Measurements from ENCODE around the gene MAP3K12. TPM values are rescaled to one million over a fixed set of nuclear protein-coding genes. Genes with fewer than 3 reads are reported as not detected.
"Not testable (repeated sequence)": the region's sequence is repeated elsewhere in the genome, so short reads cannot be mapped to it uniquely, and the experiment has no call there.

Gene MAP3K12, protein sequence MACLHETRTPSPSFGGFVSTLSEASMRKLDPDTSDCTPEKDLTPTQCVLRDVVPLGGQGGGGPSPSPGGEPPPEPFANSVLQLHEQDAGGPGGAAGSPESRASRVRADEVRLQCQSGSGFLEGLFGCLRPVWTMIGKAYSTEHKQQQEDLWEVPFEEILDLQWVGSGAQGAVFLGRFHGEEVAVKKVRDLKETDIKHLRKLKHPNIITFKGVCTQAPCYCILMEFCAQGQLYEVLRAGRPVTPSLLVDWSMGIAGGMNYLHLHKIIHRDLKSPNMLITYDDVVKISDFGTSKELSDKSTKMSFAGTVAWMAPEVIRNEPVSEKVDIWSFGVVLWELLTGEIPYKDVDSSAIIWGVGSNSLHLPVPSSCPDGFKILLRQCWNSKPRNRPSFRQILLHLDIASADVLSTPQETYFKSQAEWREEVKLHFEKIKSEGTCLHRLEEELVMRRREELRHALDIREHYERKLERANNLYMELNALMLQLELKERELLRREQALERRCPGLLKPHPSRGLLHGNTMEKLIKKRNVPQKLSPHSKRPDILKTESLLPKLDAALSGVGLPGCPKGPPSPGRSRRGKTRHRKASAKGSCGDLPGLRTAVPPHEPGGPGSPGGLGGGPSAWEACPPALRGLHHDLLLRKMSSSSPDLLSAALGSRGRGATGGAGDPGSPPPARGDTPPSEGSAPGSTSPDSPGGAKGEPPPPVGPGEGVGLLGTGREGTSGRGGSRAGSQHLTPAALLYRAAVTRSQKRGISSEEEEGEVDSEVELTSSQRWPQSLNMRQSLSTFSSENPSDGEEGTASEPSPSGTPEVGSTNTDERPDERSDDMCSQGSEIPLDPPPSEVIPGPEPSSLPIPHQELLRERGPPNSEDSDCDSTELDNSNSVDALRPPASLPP
- 1 to 10 TPM; 9.1 to 9.7 TPM for total RNA-seq
- long read RNA-seq, partial matches to known transcripts = 0 of 4 reads
- long read RNA-seq, other reads (novel, unspliced or antisense) = 3 of 4 reads

DNA sequence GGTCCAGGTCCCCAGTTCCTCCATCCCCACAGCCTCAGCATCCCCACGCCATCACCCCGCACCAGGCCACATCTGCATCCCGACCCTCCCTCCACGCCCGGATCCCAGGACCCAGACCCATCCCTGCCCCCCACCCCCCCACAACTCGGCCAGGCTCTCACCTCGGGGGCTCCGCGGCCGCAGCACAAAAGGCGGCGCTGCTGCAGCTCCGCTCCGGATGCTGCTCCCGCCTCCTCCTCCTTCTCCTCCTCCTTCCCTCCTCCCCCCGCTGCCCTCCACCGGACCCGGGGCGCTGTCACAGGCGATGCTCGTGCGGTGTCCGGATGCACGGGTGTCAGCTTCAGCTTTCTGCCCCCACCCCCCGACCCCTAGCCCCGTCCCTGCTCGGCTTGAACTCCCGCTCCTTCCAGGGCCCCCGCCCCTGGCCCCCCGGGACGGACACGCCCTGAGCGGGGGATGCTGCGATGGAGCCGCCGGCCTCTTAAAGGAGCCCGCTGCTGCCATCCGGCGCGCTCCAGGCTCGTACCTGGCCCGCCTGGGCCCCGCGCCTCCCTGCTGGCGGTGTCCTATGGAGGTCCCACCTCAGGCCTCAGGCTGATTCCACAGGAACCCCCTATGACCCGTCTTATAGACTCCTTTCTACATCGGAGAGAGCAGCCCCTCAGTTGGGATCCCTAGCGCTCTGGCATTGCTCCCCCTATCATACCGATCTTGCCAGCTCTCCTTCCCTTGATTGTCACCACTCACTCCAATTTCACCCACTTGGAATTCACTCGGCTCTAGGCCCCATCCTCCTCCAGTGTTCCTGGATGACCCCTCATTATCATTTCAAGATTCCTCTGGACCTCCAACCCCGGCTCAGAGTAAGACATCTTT lies at the start of gene MAP3K12:
Gene MAP3K12, minus strand, starts transcription at position 193 of the 876 bp plus-strand sequence. CDS start 12,067 bp downstream, outside the sequence.
- DNase-seq (peak; percentile 77), ATAC-seq (peak in 1 of 2 donors; percentile 22)
- intact Hi-C loops (cut with DNase I) = loop anchor here in 1 of 2 donors (5.0 to 10.0 kb wide), 2 partner anchors 47 to 175 kb away; partner anchors contain the start of genes AAAS and PCBP2

DNA sequence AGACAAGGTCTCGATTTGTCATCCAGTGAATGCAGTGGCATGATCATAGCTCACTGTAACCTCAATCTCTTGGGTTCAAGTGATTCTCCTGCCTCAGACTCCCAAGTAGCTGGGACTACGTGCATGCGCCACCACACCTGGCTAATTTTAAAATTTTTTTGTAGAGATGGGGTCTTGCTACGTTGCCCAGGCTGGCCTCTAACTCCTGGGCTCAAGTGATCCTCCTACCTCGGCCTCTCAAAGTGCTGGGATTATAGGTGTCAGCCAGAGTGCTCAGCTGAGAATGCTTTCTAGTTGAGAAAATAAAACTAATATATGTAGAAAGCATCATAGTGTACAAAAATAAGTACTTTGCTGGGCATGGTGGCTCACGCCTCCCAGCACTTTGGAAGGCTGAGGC lies 49.1 kb upstream of the MAP3K12 start:
- DNase-seq, ATAC-seq: not testable (repeated sequence)
- intact Hi-C loops (cut with DNase I) = loop anchor here in 1 of 2 donors (10.0 kb wide), 1 partner anchor 126 kb away; the partner anchor contains the start of gene ATP5MC2

DNA sequence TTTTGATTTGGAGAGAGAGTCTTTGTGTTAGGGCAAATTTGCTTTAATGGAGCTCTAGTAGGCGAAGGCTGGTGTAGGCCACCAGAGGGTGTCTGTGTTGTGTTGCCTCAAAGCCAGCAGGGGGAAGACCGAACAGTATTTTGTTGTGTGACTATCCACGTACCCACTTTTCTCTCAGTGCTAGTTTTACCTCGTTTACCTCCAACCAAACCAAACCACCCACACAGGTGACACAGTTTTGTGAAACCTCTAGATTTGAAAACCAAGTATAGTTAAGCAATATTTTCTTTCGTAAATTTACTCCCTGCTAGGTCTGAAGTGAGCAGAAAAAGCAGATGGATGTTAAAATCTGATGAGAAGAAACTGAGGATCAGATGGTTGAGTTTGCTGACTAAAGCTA lies 44.3 kb upstream of the MAP3K12 start:
- ATAC-seq = peak; percentile 93 to 96
- peak; percentile 61 for DNase-seq
- intact Hi-C loops (cut with DNase I) = loop anchor here (5.0 to 10.0 kb wide), 3 partner anchors 84 to 204 kb away; partner anchors contain the start of genes ATF7 (in 1 of the 2) and ATP5MC2 (in 1 of the 2)

DNA sequence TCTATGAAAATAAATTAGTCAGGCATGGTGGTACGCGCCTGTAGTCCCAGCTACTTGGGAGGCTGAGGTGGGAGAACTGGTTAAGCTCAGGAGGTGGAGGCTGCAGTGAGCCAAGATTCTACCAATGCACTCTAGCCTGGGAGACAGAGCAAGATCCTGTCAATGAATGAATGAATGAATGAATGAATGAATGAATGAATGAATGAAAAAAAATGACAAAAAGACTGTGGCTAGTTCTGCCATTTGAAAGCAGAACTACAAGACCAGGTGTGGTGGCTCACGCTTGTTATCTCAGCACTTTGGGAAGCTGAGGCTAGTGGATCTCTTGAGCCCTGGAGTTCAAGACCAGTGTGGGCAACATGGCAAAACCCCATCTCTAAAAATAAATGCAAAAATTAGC lies 40.3 kb upstream of the MAP3K12 start:
- DNase-seq (no peak), ATAC-seq (no peak)
- intact Hi-C loops (cut with DNase I) = no loop called here

DNA sequence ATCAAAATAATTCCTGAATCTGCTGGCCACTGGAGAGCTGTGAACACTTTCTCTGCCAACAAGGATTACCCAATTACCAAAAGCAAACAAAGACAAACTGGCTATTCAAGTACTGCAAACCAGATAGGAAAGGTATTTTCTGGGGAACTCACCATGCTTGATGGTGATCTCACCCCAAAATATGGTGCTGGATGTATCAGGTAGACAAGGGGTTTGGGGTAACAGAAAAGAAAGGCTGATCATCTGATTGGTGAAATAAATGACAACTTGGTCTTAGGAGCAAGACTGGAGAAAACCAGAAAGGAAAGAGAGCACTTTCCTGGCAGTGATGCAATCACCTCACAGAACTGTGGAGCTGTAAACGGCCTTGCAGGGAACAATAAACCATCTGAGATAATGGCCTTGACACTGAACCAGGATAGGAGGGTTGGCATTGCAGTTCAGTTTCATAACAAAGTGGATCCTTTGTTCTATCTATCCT lies 39.0 kb upstream of the MAP3K12 start:
- DNase-seq (no peak), ATAC-seq (peak; percentile 44 to 67)
- intact Hi-C loops (cut with DNase I) = no loop called here

DNA sequence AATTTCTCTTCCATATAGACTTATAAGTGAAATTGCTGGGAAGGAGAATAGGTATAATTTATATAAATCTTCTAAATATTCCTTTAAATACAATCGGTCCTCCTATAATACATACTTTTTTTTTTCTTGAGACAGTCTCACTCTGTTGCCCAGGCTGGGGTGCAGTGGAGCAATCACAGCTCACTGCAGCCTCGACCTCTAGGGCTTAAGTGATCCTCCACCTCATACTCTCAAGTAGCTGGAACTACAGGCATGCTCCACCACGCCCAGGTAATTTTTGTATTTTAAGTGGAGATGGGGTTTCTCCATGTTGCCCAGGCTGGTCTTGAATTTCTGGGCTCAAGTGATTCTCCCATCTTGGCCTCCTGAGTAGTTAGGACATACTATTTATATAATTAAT lies 37.7 kb upstream of the MAP3K12 start:
- ATAC-seq (no peak), DNase-seq (no peak)
- intact Hi-C loops (cut with DNase I) = no loop called here

DNA sequence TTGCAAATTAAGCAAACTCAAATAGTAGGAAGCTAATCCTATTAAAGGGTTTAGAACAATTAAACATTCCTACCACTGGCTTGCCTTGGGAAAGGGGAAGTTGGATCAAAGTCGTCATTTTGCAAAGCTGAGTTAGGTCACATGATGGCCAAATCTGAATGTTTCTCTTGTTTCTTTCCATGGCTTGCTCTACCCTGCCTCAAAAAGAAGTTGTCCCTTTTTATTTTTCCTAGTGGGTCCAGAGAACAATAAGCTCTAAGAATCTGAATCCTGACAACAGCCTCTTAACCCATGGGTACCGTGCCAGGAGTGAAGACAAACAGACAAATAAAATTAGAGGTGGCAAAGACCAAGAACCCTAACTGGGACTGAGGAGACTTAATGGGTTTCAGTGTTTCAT lies 34.2 kb upstream of the MAP3K12 start:
- intact Hi-C loops (cut with DNase I) = no loop called here
- no peak for ATAC-seq
- DNase-seq = no peak

DNA sequence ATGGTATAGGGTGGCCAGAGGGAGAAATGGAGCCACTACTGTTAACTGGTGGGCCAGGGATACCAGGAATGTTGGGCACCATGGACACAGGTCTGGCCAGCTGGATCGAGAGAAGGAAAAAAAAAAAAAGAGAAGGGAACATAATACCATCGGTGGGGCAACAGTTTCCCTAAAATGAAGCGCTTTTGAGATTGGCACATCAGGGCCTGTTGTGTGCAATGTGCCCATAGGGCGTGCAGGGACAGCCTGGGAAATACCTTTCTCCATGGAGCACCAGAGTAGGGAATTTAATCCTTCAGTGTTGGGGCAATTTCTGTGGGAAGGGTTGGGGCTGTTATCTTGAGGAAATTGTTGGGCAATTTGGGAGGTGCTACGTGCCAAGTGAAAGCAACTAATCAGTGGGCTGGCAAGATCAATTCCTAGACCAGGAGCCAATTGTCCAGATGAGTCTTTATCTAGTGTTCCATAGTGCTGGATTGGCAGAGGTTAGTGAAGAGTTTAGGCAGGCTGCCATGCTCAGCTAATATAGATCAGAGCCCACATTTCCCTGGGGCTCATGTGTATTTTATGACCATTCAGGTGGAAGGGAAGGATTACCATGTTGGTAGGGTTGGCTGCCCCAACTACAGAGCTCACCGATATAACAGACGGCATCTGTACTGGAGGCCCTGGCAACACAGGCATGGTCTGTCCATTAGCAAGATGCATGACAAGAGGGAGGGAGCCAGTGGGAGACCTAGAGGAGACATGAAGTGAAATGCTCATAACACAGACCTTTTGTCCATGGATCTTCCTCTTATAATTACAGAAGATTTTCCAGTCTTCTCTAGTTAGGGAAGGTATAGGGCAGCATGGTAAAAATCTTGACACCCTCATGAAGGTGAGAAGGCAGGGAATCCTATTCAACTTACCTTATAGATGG lies 33.5 kb upstream of the MAP3K12 start:
- ATAC-seq (peak in 1 of 2 donors; percentile 66), DNase-seq (no peak)
- intact Hi-C loops (cut with DNase I) = no loop called here

DNA sequence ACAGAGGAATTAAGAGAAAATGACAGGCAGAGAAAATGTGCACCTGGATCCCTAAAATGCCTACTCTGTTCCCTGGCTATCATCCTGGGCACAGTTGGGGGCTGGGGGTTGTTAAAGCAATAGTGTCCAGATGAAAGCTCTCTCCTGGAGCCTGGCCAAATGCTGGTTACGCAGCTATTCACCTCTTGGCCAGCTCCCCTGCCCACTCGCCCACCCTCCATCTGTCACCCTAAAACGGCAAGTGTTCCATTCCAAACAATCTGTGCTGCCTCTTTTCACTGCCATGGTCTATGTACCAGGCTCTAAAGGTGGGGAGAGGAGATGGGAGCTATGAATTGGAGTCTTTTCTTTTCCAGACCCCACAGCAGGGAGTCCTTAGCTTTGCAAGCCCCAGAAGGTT lies 32.8 kb upstream of the MAP3K12 start:
- DNase-seq = no peak
- no peak for ATAC-seq
- intact Hi-C loops (cut with DNase I) = no loop called here

DNA sequence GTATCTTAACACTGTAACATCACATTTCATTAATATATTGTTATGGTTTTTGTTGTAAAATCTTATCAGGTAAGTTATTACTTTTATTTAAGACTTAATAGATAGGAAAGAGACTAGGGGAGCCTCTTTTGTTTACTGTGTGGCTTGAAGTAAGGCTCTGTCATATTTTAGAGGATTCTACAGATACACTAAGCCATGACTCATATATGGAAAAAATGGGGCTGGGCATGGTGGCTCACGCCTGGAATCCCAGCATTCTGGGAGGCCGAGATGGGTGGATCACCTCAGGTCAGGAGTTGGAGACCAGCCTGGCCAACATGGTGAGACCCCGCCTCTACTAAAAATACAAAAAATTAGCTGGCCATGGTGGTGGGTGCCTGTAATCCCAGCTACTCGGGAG lies 31.7 kb upstream of the MAP3K12 start:
- DNase-seq (no peak), ATAC-seq (no peak)
- intact Hi-C loops (cut with DNase I) = no loop called here

DNA sequence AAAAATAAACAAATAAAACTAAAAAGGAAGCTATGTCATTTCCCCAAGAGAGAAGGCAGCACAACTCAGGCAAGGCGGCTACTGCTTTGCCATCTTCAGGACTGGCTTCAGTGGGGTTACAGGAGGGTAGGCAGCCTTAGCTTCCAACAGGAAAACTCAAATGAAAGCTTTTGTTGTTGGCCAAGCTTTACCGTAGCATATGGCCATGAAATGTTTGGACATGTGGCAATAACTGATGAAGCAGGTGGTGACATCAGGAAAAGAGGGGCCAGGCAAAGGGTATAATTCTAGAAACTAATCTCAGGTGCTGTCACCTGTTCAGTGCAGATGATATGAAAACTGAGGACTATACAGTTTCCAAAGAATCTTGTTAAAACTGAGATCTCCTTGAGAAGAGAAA lies 30.8 kb upstream of the MAP3K12 start:
- intact Hi-C loops (cut with DNase I) = no loop called here
- ATAC-seq (no peak), DNase-seq (no peak)

DNA sequence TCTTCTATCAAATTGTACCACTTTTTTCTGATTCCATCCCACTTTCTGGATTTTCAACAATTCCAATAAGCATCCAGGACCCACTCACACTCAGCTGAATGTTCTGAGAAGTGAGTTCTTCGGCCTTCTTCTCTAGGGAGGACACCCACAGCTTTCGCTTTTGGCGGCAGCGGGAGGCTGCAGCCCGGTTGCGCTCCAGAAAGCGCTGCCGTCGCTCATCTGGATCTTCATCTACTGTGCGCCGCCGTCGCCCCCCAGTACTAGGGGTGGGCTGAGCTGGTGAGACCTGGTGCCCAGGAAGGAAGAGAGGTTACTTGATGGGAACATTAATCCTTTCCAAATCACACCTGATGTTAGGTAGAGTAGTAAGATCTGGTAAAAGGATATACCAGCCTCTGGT lies 25.2 kb upstream of the MAP3K12 start:
- DNase-seq (no peak), ATAC-seq (no peak)
- intact Hi-C loops (cut with DNase I) = no loop called here

DNA sequence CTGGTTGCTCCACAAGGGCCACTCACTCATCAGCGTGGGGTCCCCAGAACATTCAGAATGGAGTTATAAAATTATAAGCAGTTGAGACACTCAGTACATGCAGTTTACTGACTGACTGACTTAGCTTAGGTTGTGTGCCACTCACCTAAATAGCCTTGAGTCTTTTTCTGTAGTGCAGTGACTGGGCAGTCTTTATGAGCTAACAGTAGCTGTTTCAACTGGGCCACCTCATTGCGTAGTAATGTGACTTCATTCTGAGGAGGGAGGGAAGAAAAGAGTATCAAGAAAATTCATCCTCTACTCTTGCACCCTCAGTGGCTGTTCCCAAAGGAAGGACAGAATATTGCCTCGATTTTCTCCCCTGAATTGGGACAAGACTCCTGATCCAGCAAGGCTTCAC lies 23.9 kb upstream of the MAP3K12 start:
- intact Hi-C loops (cut with DNase I) = no loop called here
- no peak for ATAC-seq
- no peak for DNase-seq

DNA sequence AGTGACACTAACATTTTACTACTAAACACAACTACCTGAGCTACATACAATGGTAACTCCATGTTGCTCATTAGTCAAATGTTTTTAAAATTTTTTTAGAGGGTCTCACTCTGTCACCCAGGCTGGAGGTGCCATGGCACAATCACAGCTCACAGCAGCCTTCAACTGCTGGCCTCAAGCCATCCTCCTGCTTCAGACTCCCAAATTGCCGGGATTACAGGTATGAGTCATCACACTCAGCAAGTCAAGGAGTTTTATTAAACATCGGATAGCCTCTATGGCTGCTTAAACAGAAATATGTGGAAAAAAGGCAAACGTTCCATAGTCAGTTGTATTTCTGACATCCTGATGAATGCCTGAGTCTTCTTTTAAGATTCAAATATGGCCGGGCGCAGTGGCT lies 19.1 kb upstream of the MAP3K12 start:
- no peak for ATAC-seq
- intact Hi-C loops (cut with DNase I) = no loop called here
- DNase-seq = no peak

DNA sequence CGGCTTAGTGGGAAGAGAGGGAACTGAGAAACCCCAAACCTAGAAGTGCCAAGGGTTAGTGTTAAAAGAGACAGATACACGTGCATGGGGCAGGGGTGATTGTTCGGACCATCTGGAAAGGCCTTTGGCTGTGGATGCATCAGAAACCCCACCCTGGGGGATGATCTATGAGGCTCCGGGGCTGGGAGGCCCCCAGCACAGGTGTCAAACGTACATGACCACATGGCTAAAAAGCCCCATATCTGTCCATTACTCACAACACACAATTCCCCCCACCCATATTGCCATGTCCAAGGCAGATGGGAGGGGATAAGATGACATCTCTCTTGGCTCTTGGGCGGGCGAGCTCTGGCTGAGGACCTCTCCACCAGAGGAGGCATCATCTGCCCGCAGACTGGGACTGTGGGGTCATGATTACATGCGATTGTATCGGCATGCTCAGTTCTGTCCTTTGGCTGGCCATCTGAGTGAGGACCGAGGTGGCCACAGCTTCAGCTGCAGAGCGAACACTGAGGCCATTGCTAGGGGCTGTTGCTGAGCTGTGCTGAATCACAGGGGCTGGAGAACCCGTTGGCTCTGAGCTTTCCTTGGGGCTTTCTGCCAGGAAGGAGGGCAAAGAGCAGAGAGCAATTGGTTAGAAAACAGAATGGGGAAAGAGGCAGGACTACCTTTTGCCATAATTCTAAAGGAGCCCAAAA lies 17.6 kb upstream of the MAP3K12 start:
- DNase-seq = no peak
- ATAC-seq = no peak
- intact Hi-C loops (cut with DNase I) = no loop called here

DNA sequence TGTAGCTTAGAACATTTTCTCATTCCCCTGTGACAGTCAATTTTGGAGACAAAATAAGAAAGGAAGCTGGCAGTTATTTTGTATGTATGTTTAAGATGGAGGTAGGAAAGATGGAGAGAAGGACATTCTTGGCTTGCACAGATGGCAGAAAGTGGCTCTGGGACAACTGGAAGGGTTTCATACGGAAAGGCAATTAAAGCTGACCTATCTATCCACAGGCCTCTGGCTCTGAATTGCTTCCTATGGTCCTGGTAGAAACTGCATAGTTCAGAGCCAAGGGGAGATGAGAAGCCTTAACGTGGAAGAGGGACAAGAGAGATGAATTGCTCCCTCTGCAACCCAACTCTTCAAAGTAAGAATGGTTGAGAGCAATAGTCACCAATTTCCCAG lies 16.0 kb upstream of the MAP3K12 start:
- DNase-seq (no peak), ATAC-seq (no peak)
- intact Hi-C loops (cut with DNase I) = no loop called here

DNA sequence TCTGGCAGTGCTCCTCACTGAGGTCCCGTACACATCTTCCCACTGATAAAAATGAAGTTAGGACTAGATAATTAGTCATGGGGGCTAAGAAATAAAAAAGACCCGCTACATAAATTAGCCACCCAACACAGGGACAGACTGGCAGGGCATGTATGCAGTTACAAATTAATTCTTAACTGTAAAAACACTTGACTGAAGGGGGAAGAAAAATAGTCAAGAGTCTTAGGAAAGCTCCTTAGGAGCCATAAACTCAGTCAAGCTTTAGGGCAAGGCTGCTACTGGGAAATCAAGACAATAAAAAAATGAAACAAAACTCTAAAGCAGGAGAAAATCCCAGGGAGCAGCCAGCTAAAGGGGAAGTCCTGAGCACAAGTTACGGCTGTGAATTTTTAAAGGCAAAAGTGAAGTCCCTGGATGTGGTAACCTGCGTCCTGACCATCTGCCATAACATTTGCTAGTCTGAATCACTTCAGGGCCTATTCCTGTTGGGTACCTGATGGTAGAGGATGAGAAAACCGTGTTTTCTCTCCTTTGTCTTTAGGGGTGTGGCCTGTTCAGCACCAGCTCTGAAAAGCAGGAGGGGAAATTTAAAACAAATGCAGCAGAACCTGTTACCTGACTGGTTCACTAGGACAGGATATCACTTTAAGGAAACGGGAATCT lies 15.5 kb upstream of the MAP3K12 start:
- no peak for DNase-seq
- intact Hi-C loops (cut with DNase I) = no loop called here
- ATAC-seq = no peak
